SK-N-SH treated with all-trans-retinoic acid at 6 μM for 48 hours (cell line): ENCODE measurements around the gene CENPU.

Experiments
- ARNTL ChIP-seq: fragments of 450-650 bp; formaldehyde crosslinking; IDR thresholded peaks from 2 replicates; pipeline ENCODE4 v1.5.0; 2020; ENCODE audit warnings: low read depth, mild to moderate bottlenecking, moderate library complexity, borderline replicate concordance
- BACH2 ChIP-seq: fragments of 250-450 bp; sonication (Bioruptor Pico); IDR thresholded peaks from 2 replicates; pipeline ENCODE4 v1.9.0; 2021; ENCODE audit warnings: mild to moderate bottlenecking, borderline replicate concordance
- CREB5 ChIP-seq: fragments of 250-450 bp; sonication (Bioruptor Pico); IDR thresholded peaks from 2 replicates; pipeline ENCODE4 v1.5.1; 2020; ENCODE audit warnings: low read depth, mild to moderate bottlenecking, moderate library complexity
- CSDC2 ChIP-seq: fragments of 250-450 bp; sonication (Bioruptor Pico); IDR thresholded peaks from 2 replicates; pipeline ENCODE4 v1.5.0; 2020; ENCODE audit warnings: mild to moderate bottlenecking, moderate library complexity
- GLIS3 ChIP-seq: fragments of 250-450 bp; sonication (Bioruptor Pico); IDR thresholded peaks from 2 replicates; pipeline ENCODE4 v1.5.0; 2020; ENCODE audit warnings: mild to moderate bottlenecking, moderate library complexity
- PATZ1 ChIP-seq: fragments of 250-450 bp; sonication (Bioruptor Pico); IDR thresholded peaks from 2 replicates; pipeline ENCODE4 v1.8.0; 2020; ENCODE audit warnings: mild to moderate bottlenecking, moderate library complexity, borderline replicate concordance
- POU6F1 ChIP-seq: fragments of 250-450 bp; sonication (Bioruptor Pico); IDR thresholded peaks from 2 replicates; pipeline ENCODE4 v1.8.0; 2021; ENCODE audit warnings: low read depth, mild to moderate bottlenecking, moderate library complexity, borderline replicate concordance
- RARB ChIP-seq: fragments of 250-450 bp; sonication (Bioruptor Pico); IDR thresholded peaks from 2 replicates; pipeline ENCODE4 v1.8.0; 2021; ENCODE audit warnings: mild to moderate bottlenecking, moderate library complexity
- TCF4 ChIP-seq: fragments of 250-450 bp; sonication (Bioruptor Pico); IDR thresholded peaks from 2 replicates; pipeline ENCODE4 v1.8.0; 2021; ENCODE audit warnings: mild to moderate bottlenecking, moderate library complexity, borderline replicate concordance
- TSHZ2 ChIP-seq: fragments of 250-450 bp; sonication (Bioruptor Pico); IDR thresholded peaks from 2 replicates; pipeline ENCODE4 v1.5.0; 2020; ENCODE audit warnings: mild to moderate bottlenecking, moderate library complexity
- ZFP3 ChIP-seq: fragments of 250-450 bp; sonication (Bioruptor Pico); IDR thresholded peaks from 2 replicates; pipeline ENCODE4 v1.5.0; 2020; ENCODE audit warnings: mild to moderate bottlenecking, moderate library complexity
- ZNF70 ChIP-seq: fragments of 450-650 bp; formaldehyde crosslinking; IDR thresholded peaks from 2 replicates; pipeline ENCODE4 v1.5.0; 2020; ENCODE audit warnings: mild to moderate bottlenecking, moderate library complexity
- ZNF8 ChIP-seq: fragments of 450-650 bp; formaldehyde crosslinking; IDR thresholded peaks from 2 replicates; pipeline ENCODE4 v1.5.0; 2020; ENCODE audit warnings: mild to moderate bottlenecking, moderate library complexity

GRCh38 chr4:184763150-184763780 is 29.4 kb upstream of the CENPU start:
- TF ChIP-seq TSHZ2 (CRISPR knock-in tag) = no peak
- no peak for TF ChIP-seq ZFP3
- no peak for TF ChIP-seq POU6F1 (CRISPR knock-in tag)
- no peak for TF ChIP-seq PATZ1
- TF ChIP-seq GLIS3 = no peak
- TF ChIP-seq ARNTL = no peak
- no peak for TF ChIP-seq CSDC2 (CRISPR knock-in tag)
- TF ChIP-seq RARB = no peak
- no peak for TF ChIP-seq ZNF70 (CRISPR knock-in tag)
- no peak for TF ChIP-seq BACH2 (CRISPR knock-in tag)
- no peak for TF ChIP-seq CREB5 (CRISPR knock-in tag)
- no peak for TF ChIP-seq TCF4 (CRISPR knock-in tag)
- no peak for TF ChIP-seq ZNF8 (CRISPR knock-in tag)
